Ammon's horn (tissue), 1 donor: Measurements from ENCODE around the gene RAB29.

Experiments
- DNase-seq: peaks from one replicate; pipeline ENCODE4 v3.0.0-alpha.2; 2016; ENCODE audit warnings: low spot score

RAB29 gene

DNA sequence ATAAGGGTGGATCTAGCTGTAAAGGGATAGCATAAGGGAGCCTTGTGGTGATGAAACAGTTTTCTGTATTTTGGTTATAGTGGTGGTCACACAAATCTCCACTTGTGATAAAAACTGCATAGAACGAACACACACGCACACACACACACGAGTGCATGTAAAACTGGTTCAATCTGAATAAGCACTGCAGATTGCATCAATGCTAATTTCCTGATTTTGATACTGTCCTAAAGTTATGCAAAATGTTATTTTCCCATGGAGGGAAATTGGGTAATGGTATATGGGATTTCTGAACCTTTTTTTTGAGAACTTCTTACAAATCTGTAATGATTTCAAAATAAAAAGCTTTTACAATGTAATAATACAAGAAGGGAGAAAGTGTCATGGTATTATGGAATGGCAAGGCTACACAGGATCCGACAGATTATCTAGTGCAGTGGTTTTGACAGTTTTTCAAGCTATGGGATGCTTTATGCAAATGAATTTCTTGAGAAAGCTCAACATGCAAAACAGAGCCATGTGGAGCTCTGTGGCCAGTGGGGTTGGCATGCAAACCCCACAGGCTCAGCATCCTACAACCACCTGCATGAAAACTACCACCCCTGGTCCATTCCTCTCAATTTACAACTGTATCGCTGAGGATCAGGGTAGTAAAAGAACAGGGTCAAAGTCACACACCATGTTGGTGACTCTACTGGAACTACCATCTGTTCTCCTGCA lies 18.9 kb upstream of the RAB29 start:
- DNase-seq: no peak

DNA sequence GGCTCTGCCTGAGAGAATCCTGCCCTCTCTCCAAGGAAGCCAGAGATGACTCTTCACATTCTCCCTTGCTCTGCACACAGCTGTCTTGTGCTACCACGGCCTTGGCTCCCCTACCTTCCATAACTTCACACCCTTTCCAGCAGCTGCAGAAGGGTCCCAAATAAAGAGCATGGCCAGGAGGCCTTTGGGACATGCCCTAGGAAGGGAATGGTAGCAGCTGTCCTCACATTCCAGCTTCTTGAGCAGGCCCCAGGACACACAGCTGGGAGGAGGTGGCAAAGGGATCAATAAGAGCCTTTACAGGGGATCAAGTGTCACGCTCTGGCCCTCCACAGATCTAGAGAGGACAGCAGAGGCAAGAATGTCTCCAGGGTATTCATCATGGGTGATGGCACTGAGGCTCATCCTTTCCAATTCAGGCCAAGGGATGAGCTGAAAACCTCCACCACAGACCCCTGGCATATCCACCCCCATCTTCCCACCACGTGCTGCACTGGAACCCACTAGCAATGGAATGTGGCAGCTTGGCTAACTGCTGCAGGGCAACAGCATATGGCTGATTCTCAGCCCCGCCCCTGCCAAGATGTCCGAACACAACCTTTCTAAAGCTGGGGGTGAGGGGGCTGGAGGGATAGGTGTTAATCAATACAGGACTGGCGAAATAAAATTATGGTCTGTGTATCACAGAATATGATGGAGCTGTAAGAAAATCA lies 17.8 kb upstream of the RAB29 start:
- DNase-seq: no peak

DNA sequence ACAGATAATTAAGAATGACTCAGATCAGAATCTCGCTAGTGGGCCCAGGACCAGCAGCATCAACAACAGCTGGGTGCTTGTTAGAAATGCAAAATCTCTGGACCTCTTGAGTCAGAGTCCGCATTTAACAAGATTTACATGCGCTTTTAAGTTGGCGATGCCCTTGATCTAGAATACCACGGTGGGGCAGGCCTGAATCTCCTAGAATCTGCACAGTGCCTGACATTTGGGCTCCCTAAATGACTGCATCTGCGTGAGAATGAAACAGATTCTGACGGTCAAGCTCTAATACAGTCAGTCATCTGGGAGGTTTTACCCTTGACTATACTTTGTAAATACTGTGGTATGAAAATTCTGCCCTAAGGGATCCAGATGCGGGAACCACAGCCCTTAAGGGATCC lies 17.2 kb upstream of the RAB29 start:
- DNase-seq: no peak

DNA sequence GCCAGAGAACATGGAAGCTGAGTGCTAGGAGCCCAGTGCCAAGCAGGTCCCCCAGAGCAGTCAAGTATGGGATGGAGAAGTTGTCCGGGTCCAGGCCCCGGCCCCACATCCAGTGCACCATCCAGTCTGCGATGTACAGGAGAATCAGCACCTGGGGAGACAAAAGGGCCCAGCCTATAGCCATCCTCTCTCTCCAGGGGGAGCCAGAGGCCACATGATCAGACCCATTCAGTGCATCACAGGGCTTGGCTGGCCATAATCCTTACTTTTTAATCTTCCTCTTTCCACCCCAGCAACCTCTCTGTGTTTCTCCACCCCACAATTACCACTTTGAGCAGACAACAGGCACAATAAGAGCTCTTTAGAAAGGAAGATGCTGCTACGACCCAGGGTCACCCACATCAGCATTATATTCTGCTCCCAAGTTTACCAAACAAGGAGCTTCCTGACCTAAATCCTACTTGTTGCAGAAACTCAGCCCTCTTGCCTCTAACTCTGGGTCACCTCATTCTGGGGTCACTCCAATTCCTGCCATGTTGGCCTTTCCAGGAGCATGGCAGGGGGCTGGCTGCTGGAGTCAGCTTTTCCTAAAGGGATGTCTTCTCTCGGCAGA lies 16.4 kb upstream of the RAB29 start:
- peak; percentile 86 for DNase-seq

DNA sequence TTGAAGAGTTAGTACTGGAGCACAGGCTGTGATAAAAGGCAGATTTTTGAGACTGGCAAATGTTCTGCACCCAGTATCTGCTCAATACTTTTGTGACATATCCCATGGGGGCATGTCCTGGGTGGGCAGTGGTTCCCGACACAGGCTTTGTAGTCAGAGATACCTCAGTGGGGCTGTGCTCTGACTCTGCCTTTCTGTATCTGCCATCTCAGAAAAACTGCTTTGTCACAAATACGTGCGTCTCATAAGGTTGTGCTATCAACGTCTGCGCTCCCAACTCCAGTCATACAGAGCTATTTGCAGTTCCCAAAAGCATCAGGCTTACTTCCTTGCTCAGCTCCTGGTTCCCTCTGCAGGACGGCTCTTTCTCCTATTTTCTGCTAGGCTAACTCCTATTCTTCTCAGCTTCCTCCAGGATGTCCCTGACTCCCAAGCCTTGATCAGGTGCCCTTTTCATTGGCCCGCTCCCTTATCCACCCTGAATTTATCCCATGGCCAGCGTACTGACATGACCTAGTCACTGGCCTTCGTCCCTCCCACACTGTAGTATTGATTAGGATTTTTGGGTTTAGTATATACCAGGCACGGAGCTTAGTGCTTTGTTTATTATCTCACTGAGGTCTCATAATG lies 12.1 kb upstream of the RAB29 start:
- no peak for DNase-seq

DNA sequence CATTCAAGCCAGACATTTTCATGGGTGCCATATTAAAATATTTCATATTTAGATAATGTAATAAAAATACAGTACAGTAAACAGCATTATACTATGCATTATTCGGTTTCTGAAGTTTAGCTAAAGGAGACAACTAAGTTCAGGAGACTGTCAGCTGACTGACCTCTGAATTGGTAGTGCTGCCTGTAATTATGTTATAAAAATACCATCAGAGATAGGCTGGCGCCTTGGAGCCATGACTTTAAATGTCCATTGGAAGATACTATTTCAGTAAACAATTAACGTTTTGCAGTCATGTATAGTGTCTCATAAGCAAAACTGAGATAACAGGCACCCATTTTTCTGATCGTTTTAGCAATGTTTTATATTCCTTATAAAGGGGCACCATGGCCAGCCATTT lies 11.3 kb upstream of the RAB29 start:
- DNase-seq: no peak

DNA sequence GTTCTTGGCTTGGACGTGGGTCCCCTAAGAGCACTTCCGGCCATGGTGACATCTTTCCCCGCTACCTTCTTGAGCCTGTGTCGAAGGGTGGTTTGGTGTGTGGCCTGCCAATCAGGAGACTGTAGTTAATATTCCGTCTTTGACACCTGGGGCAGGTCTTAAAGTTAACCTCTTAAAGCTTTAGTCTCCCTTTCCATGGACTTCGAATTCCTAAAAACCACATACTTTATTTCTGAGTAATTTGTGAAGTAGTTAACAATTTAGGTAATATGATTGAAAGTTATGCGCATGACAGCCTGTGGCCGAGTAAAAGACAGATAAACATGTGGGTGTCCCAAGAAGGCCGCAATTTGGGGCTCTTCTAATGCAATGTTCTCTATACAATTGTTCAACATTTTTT lies 10.2 kb upstream of the RAB29 start:
- no peak for DNase-seq

DNA sequence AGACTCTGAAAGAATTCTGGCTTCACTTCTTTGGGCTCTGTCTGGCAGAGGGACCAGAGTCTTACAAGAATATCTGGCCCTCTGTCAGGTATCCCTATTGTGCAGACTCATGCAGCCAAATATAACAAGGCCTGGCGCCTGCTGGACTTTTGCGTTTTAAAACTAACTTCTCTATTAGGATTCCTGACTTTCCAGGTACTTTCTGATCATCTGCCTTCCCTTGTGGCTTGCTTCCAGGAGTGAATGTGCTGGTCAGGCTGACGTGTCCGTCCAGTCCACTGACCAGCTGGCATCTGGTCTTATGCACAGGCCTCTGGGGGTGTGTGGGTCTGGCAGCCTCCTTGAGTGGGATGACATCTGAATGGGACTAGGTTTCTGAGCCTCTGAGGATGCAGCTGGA lies 8.6 kb upstream of the RAB29 start:
- no peak for DNase-seq

DNA sequence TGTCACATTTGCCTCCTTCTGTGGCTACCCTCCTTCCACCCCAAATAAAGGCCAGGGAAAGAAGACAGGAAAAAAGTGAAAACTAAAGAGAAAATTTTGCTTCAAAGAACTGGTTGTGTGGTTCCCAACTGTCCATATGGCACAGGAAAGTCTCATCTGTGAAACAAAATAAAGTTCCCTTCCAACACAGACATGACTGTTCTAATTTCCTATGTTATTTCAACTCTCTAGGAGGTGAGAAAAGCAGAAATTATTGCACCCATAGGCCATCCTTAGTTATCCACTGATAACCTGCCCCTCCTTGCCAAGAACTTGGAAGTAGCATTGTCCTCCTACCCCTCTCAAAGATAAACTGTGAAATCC lies 8.1 kb upstream of the RAB29 start:
- DNase-seq: no peak

DNA sequence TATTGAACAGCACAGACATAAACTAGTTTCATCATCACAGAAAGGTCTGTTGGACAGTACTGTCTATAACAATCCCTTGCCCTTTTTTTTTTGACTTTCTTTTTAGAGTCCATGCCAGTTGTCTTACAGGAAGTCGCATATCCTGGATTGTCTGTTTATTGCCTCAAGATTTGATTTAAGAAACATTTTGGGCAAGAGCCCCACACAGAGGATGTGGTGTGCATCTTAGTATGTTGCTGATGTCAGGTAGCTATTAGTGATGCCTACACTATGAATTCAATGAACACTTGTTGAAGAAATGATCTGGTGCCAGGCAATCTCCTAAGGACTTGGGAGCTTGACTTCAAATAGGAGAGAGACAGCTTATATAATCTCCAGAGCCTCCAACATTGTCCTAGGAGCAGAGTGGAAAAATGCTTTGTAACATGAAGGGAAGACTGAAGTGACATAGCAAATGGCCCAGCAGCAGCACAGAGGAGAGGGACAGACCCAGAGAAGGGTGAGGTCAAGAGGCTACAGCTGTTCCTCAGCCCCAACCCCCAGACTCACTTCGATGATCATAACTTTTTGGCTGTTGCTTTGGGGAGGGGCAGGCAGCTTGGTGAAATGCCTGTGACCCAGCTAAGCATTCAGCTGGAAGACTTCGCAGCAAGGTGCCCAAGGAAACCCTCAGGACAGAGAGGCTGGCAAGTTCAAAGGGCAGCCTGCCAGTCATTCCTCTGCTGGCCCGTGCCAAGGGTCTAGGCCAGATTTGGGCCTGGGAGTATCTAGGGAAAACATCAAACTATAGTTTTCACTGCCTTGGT lies 7.5 kb upstream of the RAB29 start:
- no peak for DNase-seq

DNA sequence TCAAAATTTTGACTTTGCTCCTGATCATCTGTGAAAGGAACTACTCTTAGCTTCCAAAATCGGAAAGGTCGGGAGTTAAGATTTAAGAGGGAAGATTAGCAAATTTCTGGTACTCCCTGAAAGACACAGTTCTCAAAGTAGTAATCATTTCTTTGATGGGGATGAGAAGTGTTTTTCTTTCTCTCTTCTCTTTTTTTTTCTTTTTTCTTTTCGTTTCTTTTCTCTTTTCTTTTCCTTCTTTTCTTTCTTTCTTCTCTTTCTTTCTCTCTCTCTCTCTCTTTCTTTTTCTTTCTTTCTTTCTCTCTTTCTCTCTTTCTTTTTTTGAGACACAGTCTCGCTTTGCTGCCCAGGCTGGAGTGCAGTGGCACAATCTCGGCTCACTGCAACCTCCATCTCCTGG lies 5.1 kb upstream of the RAB29 start:
- no peak for DNase-seq

DNA sequence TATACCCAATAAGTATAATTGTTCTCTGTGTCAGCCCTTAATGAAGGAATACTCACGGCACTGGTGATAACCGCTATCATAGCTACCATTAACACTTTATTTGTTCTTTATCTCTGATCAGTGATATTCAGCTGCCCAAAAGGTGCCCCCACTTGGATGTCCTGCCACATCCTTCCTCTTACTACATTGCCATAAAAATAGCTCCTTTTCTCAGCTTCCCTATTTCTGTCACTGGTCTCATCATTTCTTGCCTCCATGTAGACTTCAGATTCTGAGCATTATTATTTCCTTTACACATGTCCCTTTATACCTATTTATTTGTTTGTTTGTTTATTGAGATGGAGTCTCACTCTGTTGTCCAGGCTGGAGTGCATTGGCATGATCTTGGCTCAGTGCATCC lies 2.7 kb upstream of the RAB29 start:
- peak; percentile 28 for DNase-seq

DNA sequence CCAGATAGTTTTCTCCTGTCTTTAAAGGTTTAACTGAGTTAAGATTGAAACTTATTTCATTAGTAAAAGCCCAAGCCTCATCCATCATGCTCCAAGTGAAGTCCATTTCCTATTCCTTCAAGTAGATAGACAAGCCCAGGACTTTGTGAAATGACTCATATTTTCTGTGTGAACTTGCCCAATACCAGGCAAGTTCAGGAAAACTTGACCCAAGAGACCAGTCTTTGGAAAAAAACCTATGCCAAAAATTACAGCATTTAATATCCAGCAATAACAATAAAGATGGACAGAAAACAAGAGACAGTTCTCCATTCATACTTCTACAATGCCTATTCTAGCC lies 405 bp upstream of the RAB29 start:
- no peak for DNase-seq

DNA sequence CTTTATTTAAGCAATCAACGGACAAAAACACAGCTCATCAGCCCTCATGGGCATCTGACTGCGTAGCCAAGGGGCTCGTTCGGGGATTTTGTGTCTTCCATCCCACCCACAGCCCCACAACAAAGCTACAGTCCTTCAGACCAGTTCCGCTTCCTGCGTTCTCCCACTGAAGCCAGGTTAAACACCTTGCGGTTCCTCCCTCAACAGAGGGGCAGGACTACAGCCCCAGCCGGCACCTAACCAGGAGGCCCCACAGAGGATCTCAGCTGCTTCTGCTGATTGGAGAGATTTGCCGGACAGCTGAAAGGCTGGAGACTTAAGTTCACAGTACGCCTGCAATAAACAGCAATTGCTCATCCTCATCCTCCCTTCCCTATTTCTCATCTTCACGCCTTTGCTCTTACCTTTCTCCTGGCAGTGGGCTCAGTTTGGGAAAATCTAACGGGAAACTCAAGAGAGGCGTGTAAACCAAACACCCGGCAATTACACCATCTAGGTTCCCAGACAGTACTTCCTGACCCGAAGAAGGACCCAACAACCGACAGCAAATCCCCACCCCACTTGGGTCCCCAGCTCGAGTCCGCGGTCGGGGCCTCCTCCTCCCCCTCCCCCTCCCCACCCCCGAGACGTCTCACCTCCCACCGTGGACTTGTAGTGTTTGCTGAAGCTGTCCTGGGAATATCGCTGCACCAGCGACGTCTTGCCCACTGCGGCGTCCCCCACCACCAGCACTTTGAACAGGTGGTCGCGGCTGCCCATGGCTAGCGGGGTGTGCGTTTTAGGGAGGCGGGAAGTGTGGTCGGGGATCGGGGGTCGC lies 876 bp downstream of the RAB29 start:
- DNase-seq: peak; percentile 17

DNA sequence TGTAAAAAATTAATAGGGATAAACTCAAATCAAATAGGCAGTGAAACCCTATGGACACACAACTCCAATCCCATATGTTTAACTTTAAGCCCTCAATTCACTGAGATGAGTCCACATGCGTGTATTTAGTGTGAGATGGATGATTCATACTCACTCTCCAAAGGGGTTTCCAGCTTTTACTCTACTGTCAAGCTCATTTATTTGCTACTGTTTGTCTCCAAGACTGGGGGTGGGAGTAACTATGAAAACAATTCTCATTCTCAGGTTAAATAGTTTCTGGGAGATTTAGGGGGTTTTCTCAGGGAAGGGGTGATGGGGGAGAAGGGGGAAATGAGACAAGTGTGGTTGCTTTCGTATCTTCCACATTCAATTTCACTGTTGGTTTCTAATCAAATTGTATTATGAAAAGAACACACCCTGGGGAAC lies 2.7 kb downstream of the RAB29 start:
- no peak for DNase-seq

DNA sequence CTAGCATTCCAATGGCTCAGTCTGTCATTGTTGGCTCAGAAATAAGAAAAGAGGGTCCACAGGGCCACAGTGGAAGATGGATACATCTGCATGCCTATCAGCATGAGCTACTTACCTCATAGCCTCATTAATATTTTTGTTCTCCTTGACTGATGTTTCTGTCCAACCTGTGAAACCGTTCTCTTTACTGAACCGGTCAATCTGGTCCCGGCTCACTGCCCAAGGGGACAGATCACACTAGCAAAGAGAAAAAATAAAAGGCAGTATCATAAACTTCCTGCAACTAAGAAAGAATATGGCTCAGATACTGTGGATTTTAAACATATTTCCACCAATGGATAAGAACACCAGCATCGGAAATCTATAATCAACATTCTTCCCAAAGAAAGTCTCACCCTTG lies 4.7 kb downstream of the RAB29 start:
- DNase-seq: no peak

DNA sequence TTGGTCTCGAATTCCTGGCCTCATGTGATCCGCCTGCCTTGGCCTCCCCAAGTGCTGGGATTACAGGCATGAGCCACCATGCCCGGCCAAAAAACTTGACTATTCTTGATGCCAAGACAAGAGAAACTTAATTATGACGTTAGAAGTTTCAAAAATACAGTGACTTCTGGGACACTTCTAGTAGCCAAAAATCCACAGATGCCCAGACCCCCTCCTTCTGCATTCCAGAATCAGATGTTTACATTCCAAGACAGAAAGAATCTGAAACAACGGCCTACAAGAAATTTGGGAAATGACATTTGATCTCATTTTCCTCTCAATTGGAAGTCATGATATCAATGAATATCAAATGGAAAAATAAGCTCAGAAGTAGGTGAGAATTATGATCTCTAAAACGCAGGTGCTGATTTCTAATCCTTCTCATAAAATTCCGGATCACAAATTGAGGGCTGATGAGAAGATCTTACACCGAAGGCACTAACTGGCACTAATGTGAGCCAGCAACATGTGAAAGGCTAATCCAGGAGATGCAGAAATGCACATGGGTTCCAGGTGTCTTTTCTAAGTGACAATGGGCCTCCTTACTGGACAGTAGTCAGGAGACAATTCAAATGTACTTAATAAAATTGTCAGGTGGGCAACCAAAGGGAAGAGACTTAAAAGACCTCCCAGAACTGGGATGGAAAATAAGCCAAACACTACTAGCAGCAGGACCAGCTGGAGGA lies 5.5 kb downstream of the RAB29 start:
- DNase-seq: no peak

DNA sequence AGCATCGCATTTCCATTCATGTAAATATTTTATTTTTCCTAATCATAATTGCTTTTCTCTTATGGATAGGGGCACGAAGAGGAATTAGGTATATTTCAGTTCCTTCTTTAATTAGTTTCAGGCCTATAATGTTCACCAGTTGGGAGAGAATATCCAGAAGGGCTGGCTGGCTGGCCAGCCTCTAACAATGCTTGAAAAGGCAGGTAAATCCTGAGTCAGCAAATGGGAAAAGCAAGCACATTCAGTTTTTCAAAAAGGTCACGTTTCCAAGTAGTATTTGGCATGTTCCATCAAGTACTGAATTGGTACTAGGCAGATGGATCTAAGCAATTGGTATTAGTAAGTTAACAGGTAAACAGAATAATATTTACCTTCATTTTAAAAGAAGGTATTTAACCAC lies 8.0 kb downstream of the RAB29 start:
- no peak for DNase-seq

DNA sequence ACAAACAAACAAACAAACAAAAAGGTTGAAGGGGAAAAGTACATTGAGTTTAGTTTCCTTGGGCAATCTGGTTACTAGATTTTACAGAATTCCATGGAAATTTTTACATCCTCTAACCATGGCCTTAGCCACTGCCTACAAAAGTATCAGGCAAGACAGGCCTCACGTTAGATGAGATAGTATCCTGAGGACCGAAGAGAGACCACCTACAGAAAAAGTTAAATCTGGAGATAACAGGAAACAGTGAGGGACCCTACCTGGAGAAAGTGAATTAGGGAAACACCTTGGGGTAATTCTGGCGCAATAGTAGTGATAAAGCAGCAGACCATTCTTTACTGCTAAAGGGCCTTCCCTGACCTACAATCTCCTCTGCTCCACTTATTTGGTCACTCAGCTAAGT lies 8.7 kb downstream of the RAB29 start:
- no peak for DNase-seq

DNA sequence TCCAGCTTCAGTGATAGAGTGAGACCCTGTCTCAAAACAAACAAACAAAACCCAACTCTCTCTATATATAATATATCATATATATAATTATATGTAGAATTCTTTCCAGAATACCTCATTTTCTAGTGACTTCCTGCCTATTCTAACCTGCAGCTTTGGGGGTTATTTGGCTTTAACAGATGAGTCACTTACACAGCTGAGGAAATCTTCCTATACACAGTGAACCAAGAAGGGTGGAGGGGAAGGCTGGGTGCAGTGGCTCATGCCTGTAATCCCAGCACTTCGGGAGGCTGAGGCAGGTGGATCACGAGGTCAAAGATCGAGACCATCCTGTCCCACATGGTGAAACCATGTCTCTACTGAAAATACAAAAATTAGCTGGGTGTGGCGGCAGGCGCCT lies 9.2 kb downstream of the RAB29 start:
- no peak for DNase-seq

DNA sequence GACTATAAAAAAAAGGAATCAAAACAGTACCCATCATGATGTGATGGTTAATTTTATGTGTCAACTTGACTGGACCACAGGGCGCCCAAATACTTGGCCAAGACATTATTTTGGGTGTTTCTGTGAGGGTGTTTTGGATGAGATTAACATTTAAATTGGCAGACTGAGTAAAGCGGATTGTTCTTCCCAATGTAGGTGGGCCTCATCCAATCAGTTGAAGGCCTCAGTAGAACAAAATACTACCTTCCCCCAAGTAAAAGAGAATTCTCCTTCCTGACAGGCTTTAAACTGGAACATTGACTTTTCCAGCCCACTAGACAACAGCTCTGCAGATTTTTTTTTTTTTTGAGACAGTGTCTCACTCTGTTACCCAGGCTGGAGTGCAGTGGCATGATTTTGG lies 10.7 kb downstream of the RAB29 start:
- DNase-seq: no peak
